Stimulated activated CD4-positive, alpha-beta T cell treated with anti-CD3 and anti-CD28 coated beads, Interleukin-12 subunit alpha, Interleukin-12 subunit beta, amount 100 ng/mL, for 4 hours (primary cell): Measurements from ENCODE around the gene AIG1.
A peak's percentile ranks its signal among the peaks of the same experiment; 100 is the strongest.
"Not testable (repeated sequence)": the region's sequence is repeated elsewhere in the genome, so short reads cannot be mapped to it uniquely, and the experiment has no call there.

Experiments
- DNase-seq: peaks from one replicate; pipeline ENCODE4 v3.0.0-alpha.2; 2020

AIG1 gene

DNA sequence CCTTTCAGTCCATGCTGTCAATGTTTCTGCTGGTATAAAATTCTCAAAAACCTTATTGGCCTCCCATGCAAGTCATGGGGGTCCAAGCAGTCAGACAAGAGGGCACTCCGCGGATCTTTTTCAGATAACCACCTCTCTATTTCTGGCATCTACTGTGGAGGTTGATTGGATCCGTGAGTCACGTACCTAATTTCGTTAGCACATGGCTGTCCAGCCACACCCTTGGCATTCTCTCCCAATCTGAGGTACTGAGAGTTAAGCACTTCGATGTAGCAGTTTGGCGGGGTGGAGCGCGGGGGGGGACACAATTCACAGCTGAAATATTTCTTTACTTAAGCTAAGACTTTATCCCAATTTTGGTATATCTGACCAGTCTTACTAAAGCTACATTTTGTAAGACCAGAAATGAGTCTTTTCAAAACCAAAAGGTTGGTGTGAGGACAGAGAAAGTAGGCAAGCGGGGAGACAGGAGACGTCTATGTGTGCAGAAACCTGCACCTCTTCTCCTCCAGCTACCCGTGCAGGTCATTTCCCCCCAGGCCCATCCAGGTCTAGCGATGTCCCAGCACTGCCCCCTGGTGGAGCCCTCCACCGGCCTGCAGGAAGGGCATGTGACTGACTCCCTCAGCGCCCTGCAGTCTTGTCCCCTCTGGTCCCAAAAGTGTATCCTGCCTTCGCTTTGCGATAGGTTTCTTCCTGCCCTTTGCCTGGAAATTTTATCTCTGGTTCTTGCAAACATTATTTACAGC lies 276.7 kb downstream of the AIG1 start:
- DNase-seq, result peak; percentile 62

- DNase-seq, result no peak
These were observed 278.5 kb downstream of the AIG1 start for GRCh38 chr6:143339223-143339622.

GRCh38 chr6:143345477-143345876 lies 284.8 kb downstream of the AIG1 start:
- not testable (repeated sequence) for DNase-seq

DNA sequence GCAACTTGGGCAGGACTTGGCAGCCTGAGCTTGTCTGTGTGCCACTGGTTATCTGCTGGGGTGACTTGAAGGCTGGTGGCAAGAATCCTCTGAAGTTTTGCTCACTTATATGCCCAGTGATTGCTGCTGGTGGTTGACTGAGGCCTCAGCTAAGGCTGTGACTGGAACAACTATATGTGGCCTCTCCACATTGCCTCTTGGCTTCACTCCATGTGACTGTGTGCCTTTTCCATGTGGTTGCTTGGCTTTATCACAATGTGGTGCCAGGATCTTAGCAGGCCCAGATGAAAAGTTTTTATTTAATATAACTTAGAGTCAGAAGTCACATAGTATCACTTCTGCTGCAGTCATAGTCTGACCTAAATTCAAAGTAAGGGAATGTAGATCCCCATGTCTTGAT lies 285.3 kb downstream of the AIG1 start:
- DNase-seq, result no peak

GRCh38 chr6:143348531-143348930 lies 287.8 kb downstream of the AIG1 start:
- DNase-seq, result no peak

GRCh38 chr6:143349530-143349929 lies 288.8 kb downstream of the AIG1 start:
- no peak for DNase-seq

GRCh38 chr6:143356101-143356880 lies 295.6 kb downstream of the AIG1 start:
- no peak for DNase-seq

DNA sequence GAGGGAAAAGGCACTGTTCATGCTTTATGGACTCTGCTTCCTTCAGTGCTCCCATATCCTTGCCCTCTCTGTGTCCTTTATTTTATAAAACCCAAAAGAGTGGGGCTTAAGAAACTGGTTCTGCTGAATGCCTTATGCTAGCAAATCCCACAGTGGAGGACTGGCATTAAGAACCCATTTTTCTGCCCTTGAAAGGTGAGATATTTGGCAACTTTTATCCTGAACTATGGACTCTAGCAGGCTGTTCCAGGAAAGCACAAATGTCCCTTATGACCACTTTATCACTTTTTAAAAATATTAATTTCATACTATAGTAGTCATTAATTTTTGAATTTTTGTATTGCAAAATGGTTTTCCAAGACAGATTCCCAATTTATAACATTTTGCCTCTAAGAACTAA lies 296.5 kb downstream of the AIG1 start:
- DNase-seq, result no peak

- DNase-seq, result no peak
These were observed 297.0 kb downstream of the AIG1 start for GRCh38 chr6:143357561-143358255.

DNA sequence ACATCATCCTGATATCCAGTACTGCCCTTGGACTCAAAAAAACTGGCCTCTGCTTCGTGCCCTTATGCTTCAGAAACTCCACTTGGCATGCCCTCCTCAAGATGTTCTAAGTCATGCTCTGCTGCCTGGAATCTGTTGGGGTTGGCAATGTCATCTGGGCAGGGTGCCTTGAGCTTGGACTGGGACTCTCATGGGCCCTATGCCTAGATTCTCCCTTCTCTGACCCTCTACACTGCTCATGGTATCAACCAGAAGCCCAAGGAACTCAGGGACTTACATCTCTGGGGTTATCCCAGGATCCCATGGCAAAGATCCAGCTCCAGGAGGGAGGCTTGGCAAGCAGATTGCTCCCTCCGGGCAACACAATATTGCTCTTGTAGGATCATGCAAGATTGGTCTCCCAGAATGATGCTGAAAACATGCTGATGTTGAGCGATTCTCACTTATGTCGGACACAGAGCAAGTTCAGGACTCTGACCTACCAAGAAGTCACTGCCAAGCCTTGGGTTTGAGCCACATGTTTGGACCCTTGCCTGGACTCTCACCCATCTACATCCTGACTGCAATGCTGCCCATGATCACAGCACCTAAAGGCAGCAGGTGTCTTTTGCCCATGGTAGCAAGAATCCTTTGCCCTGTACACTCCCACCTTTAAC lies 301.0 kb downstream of the AIG1 start:
- DNase-seq, result no peak

DNA sequence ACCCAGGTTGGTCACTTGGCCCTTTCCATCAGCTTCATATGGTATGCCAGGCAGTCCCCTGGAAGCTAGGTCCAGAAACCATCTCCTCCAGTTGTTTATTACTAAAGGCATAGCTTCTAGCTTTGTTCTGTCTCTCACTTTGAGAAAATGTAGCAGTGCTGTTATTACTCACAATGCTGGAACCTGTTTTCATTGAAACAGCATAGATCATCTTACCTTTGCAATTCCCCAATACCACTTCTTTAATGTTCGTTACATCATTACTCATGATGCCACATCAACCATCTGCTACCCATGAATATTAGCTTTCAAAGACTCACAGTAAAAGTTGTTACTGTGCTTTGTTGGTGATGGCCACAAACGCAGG lies 301.5 kb downstream of the AIG1 start:
- no peak for DNase-seq

DNA sequence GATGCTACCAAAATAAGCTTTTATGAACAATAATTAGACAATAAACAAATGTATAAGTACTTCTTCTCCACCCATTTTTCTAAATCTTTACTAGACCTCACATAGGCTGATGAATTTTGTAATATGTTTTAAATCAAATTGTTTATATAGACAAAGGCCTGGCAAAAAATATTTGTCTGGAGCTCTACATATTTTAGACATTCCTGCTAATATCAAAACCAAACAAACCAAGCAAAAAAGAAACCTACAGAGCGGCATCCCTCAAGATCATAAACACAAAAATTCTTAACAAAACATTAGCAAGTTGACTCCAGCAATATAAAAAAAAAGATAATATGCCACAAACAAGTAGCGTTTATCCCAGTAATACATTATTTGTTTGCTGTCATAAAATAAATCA lies 302.6 kb downstream of the AIG1 start:
- no peak for DNase-seq

- DNase-seq, result no peak
These were observed 307.7 kb downstream of the AIG1 start for GRCh38 chr6:143368426-143368825.

GRCh38 chr6:143369971-143370370 lies 309.3 kb downstream of the AIG1 start:
- no peak for DNase-seq

- DNase-seq, result no peak
These were observed 310.2 kb downstream of the AIG1 start for GRCh38 chr6:143370812-143371370.

DNA sequence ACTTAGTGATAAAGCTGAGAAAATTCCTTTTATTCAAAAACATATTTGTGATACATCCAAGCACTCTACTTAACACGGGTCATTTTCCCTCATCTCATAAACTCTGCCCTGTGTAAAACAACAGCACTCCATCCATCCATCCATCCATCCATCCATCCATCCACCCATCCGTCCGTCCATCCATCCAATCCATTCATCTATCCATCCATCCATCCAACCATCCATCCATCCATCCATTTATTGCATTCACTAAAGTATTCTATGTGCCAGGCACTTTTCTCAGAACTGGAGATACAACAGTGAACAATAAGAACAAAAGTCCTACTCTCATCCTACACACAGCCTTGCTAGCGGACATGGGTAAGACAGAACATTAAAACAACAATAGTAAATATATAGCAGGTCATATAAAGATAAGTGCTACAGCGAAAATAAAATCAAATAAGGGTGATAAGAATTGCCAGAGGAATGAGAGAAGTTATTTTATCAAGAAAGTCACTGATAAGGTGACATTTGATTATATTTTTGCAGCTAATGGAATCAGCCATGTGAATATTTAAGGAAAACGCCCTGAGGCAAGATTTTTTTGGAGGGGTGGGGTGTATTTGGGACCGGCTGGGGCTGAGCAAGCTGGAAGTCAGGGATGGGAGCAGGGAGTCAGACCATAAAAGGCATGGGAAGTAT lies 311.7 kb downstream of the AIG1 start:
- no peak for DNase-seq

GRCh38 chr6:143374014-143374413 lies 313.3 kb downstream of the AIG1 start:
- DNase-seq, result no peak

DNA sequence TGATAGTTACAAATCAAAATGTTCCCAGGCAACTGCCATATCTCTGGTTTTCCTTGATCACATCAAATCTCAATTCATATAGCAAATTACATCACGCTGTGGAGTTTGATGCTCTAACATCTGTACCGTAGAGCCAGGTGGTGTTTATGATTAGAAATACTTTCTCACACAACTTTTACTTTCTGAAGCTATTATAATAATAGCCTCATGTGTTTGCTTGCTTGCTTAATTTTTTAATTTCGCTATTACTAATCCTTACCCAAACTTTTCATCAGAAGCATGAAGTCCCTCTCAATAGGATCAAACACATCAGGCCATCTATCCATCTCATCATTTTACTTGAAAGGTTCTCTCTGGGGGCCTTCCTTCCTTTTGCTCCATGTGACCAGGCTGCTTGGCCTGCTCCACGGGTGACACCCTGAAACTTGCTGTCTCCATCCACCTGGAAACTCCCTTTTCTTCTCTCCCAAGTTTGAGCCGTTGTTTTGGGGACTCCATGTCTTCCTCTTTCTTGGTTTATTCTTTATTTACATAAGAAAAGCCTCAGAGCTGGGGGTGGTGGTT lies 314.4 kb downstream of the AIG1 start:
- DNase-seq, result no peak

- DNase-seq, result no peak
These were observed 315.7 kb downstream of the AIG1 start for GRCh38 chr6:143376375-143376774.

- no peak for DNase-seq
These were observed 316.2 kb downstream of the AIG1 start for GRCh38 chr6:143376861-143377260.

GRCh38 chr6:143385636-143386035 lies 324.9 kb downstream of the AIG1 start:
- DNase-seq, result no peak

DNA sequence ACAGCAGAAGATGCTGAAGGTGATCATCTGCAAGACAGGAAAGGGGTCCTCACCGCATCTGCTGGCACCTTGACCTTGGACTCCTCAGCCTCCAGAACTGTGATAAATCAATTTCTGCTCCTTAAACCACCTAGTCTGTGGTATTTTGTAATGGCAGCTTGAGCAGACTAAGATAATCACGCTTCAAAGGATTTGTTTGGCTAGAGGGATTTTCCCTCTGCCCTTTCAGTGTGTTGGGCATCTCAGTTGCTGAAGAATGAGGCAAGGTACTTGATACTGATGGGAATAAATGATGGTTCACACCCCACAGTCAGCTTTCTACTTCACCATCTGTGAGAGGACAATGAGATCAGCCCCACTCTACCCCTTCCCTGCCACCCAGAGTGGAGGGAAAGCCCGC lies 329.6 kb downstream of the AIG1 start:
- no peak for DNase-seq
